GM13976 (cell line): Measurements from ENCODE around the gene HERPUD2.

ENCODE experiments used
- DNase-seq: peaks from one replicate; pipeline ENCODE4 v3.0.0; 2012; ENCODE audit warnings: low spot score
- CTCF ChIP-seq: IDR thresholded peaks from 2 replicates; pipeline ENCODE4 v1.5.1; 2012; ENCODE audit warnings: borderline replicate concordance, mild to moderate bottlenecking; ENCODE audit not compliant: insufficient read depth; ENCODE audit errors: extremely low read depth, missing control alignments, control extremely low read depth
- in situ Hi-C: fragments of 300-500 bp; cut with MboI; formaldehyde crosslinking; loops from one replicate; pipeline ENCODE4 v1.12.0; 2022; ENCODE audit warnings: low sequenced_read_pairs, mixed read lengths, inconsistent platforms; ENCODE audit not compliant: unreplicated experiment

The HERPUD2 gene

GRCh38 chr7:35694784-35695472 is at the start of gene HERPUD2:
TSS of gene HERPUD2 (minus strand) at chr7:35695135. CDS start at chr7:35694330, 805 bp downstream.
- peak; percentile 96 for DNase-seq
- no peak for TF ChIP-seq CTCF
- in situ Hi-C loops: no loop called here

GRCh38 chr7:35738889-35739288 is 44.0 kb upstream of the HERPUD2 start:
- DNase-seq: no peak
- in situ Hi-C loops: no loop called here

DNA sequence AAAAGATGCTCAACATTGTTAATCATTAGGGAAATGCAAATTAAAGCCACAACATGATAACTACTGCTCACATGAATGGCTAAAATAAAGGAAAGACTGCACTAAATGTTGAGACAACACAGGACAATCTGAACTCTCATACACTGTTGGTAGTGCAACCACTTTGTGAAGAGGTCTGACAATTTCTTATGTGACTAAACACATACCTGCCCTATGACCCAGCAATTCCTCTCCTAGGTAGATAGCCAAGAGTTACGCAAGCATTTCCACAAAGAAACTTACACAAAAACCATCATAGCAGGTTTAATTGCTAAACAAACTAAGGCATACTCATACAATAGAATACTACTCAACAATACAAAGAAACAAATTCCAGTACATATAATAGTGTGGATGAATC is 41.8 kb upstream of the HERPUD2 start:
- in situ Hi-C loops: no loop called here
- no peak for TF ChIP-seq CTCF
- no peak for DNase-seq

More at GRCh38 chr7:35738889-35739288, 44.0 kb upstream of the HERPUD2 start:
- no peak for TF ChIP-seq CTCF

- TF ChIP-seq CTCF: no peak
- in situ Hi-C loops: no loop called here
- DNase-seq: no peak
Measured at GRCh38 chr7:35735396-35735795, 40.5 kb upstream of the HERPUD2 start.

DNA sequence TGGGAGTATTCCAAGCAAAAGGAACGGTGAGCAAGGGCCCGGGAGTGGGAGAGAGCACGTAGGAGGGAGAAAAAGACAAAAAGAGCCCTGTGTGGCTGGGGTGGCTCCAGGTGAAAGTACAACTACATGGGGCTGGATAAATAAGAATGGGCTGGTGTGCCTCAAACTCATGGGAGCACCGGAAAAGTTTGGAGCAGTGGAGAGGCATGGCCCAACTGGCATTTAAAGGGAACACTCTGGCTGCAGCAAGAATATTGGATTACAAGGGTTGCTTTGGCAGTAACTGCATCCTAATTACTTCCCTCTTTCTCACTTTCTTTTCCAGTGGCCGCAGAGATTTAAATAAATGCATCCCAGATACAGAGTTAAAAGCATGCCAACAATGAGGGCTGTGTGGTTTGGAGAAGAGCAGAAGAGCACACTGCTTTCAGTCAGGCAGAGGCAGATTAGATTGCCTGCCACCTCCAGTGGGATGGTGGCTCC is 39.1 kb upstream of the HERPUD2 start:
- DNase-seq: no peak
- in situ Hi-C loops: no loop called here
- no peak for TF ChIP-seq CTCF

- no peak for DNase-seq
- no peak for TF ChIP-seq CTCF
- in situ Hi-C loops: no loop called here
Measured at GRCh38 chr7:35731349-35731748, 36.4 kb upstream of the HERPUD2 start.
